Mononuclear cell (primary cell): ENCODE results near the gene PTPRN2. TPM values are rescaled to one million over a fixed set of nuclear protein-coding genes. Genes with fewer than 3 reads are reported as not detected.
"Not testable (repeated sequence)": the region's sequence is repeated elsewhere in the genome, so short reads cannot be mapped to it uniquely, and the experiment has no call there.

Experiments used
- H3K27me3 ChIP-seq: 2 replicates; pipeline ENCODE4 v1.6.0; 2011; ENCODE audit warnings: low read length, control low read depth; ENCODE audit not compliant: insufficient read depth
- H3K4me1 ChIP-seq: 2 replicates; pipeline ENCODE4 v1.5.1; 2011; ENCODE audit warnings: mild to moderate bottlenecking, low read length, control low read depth; ENCODE audit not compliant: insufficient read depth
- H3K4me3 ChIP-seq: 2 replicates; pipeline ENCODE4 v1.5.1; 2011; ENCODE audit warnings: mild to moderate bottlenecking, low read length, moderate library complexity
- H3K9me3 ChIP-seq: 2 replicates; pipeline ENCODE4 v1.5.1; 2011; ENCODE audit warnings: low read depth, mild to moderate bottlenecking, control low read depth, low read length
- total RNA-seq: library from RNA; depleted of rRNA; stranded (reverse); fragments of >200 nt; gene quantifications from one replicate; pipeline ENCODE4 v1.2.3, GENCODE V29; 2012

PTPRN2 gene
- total RNA-seq, 1 donor, result 0.31 TPM

GRCh38 chr7:158391141-158391540 lies 196.5 kb downstream of the PTPRN2 start:
- Histone ChIP-seq H3K4me1 (no peaks in the 10 kb centered on the region), H3K4me3 (no peak overlapping the region), H3K9me3 (no peaks in the 10 kb centered on the region), H3K27me3 (no peaks in the 10 kb centered on the region)

GRCh38 chr7:158390460-158390859 lies 197.2 kb downstream of the PTPRN2 start:
- Histone ChIP-seq H3K27me3 (no peaks in the 10 kb centered on the region), H3K4me3 (no peak overlapping the region), H3K9me3 (no peaks in the 10 kb centered on the region), H3K4me1 (no peaks in the 10 kb centered on the region)

- H3K27me3 ChIP-seq, result no peaks in the 10 kb centered on the region
- no peak overlapping the region for H3K4me3 ChIP-seq
- no peaks in the 10 kb centered on the region for H3K4me1 ChIP-seq
- no peaks in the 10 kb centered on the region for H3K9me3 ChIP-seq
Measured at GRCh38 chr7:158389514-158390425, 197.9 kb downstream of the PTPRN2 start.

- H3K9me3 ChIP-seq, result no peaks in the 10 kb centered on the region
- no peak overlapping the region for H3K4me3 ChIP-seq
- no peaks in the 10 kb centered on the region for H3K4me1 ChIP-seq
- no peaks in the 10 kb centered on the region for H3K27me3 ChIP-seq
Measured at GRCh38 chr7:158388928-158389327, 198.7 kb downstream of the PTPRN2 start.

- no peaks in the 10 kb centered on the region for H3K4me1 ChIP-seq
- no peak overlapping the region for H3K4me3 ChIP-seq
- no peaks in the 10 kb centered on the region for H3K9me3 ChIP-seq
- H3K27me3 ChIP-seq, result no peaks in the 10 kb centered on the region
Measured at GRCh38 chr7:158388072-158388471, 199.6 kb downstream of the PTPRN2 start.

GRCh38 chr7:158387546-158387891 lies 200.1 kb downstream of the PTPRN2 start:
- Histone ChIP-seq H3K9me3 (no peaks in the 10 kb centered on the region), H3K4me1 (no peaks in the 10 kb centered on the region), H3K4me3 (no peak overlapping the region), H3K27me3 (no peaks in the 10 kb centered on the region)

GRCh38 chr7:158386866-158387545 lies 200.6 kb downstream of the PTPRN2 start:
- H3K4me1 ChIP-seq, result no peaks in the 10 kb centered on the region
- H3K4me3 ChIP-seq, result no peak overlapping the region
- H3K27me3 ChIP-seq, result no peaks in the 10 kb centered on the region
- no peaks in the 10 kb centered on the region for H3K9me3 ChIP-seq

GRCh38 chr7:158386355-158386618 lies 201.3 kb downstream of the PTPRN2 start:
- no peak overlapping the region for H3K4me3 ChIP-seq
- no peaks in the 10 kb centered on the region for H3K4me1 ChIP-seq
- H3K27me3 ChIP-seq, result no peaks in the 10 kb centered on the region
- no peaks in the 10 kb centered on the region for H3K9me3 ChIP-seq

- H3K9me3 ChIP-seq, H3K4me3 ChIP-seq, H3K4me1 ChIP-seq, H3K27me3 ChIP-seq: not testable (repeated sequence)
Measured at GRCh38 chr7:158385496-158386354, 201.9 kb downstream of the PTPRN2 start.

- H3K4me1 ChIP-seq, result no peaks in the 10 kb centered on the region
- no peaks in the 10 kb centered on the region for H3K9me3 ChIP-seq
- H3K27me3 ChIP-seq, result no peaks in the 10 kb centered on the region
- no peak overlapping the region for H3K4me3 ChIP-seq
Measured at GRCh38 chr7:158384746-158385145, 202.9 kb downstream of the PTPRN2 start.

- Histone ChIP-seq H3K9me3 (no peaks in the 10 kb centered on the region), H3K4me3 (no peak overlapping the region), H3K27me3 (no peaks in the 10 kb centered on the region), H3K4me1 (no peaks in the 10 kb centered on the region)
Measured at GRCh38 chr7:158383665-158384064, 204.0 kb downstream of the PTPRN2 start.

GRCh38 chr7:158382363-158383254 lies 205.0 kb downstream of the PTPRN2 start:
- no peaks in the 10 kb centered on the region for H3K27me3 ChIP-seq
- H3K4me3 ChIP-seq, result no peak overlapping the region
- no peaks in the 10 kb centered on the region for H3K9me3 ChIP-seq
- H3K4me1 ChIP-seq, result no peaks in the 10 kb centered on the region

- H3K9me3 ChIP-seq, result no peaks in the 10 kb centered on the region
- no peak overlapping the region for H3K4me3 ChIP-seq
- no peaks in the 10 kb centered on the region for H3K27me3 ChIP-seq
- H3K4me1 ChIP-seq, result no peaks in the 10 kb centered on the region
Measured at GRCh38 chr7:158381956-158382355, 205.7 kb downstream of the PTPRN2 start.

- Histone ChIP-seq H3K4me3 (no peak overlapping the region), H3K4me1 (no peaks in the 10 kb centered on the region), H3K27me3 (no peaks in the 10 kb centered on the region), H3K9me3 (no peaks in the 10 kb centered on the region)
Measured at GRCh38 chr7:158378978-158379377, 208.6 kb downstream of the PTPRN2 start.
